Natural killer cell (primary cell): Measurements from ENCODE around the gene LITAFD. TPM values are rescaled to one million over a fixed set of nuclear protein-coding genes. Genes with fewer than 3 reads are reported as not detected.

ENCODE experiments used
- ATAC-seq, 3 donors: fragments of 150-1000 bp in 2 of 3; fragments of 200-7000 bp in 1 of 3; cut with Tn5 transposase; 1 replicate in 1 of 3; 2 replicates in 2 of 3; pipeline ENCODE4 v1.10.0; 2021; ENCODE audit warnings: mild to moderate bottlenecking in 2 of 3, moderate library complexity in 2 of 3
- DNase-seq, 2 donors: peaks; one replicate each; pipeline versions ENCODE4 v3.0.0 to v3.0.0-alpha.2; 2013 to 2021; ENCODE audit warnings: mixed read lengths in 1 of 2
- H3K27ac ChIP-seq: one replicate; pipeline ENCODE4 v1.5.1; 2013; ENCODE audit warnings: mild to moderate bottlenecking, low read length
- H3K27me3 ChIP-seq: one replicate; pipeline ENCODE4 v1.6.1; 2013; ENCODE audit warnings: low read length; ENCODE audit not compliant: control insufficient read depth, insufficient read depth
- H3K36me3 ChIP-seq: one replicate; pipeline ENCODE4 v1.6.1; 2013; ENCODE audit warnings: low read length; ENCODE audit not compliant: control insufficient read depth, insufficient read depth
- H3K4me1 ChIP-seq: one replicate; pipeline ENCODE4 v1.6.1; 2013; ENCODE audit warnings: low read length; ENCODE audit not compliant: control insufficient read depth, insufficient read depth
- H3K4me3 ChIP-seq: one replicate; pipeline ENCODE4 v1.5.1; 2013; ENCODE audit warnings: low read length
- H3K9me3 ChIP-seq: one replicate; pipeline ENCODE4 v1.6.1; 2013; ENCODE audit warnings: low read length; ENCODE audit not compliant: control insufficient read depth, insufficient read depth
- H3K27ac Mint-ChIP-seq, 2 donors: one replicate each; pipeline ENCODE4 v1.8.0; 2022; ENCODE audit warnings: mild to moderate bottlenecking in 2 of 2, mixed read lengths in 2 of 2, moderate library complexity in 1 of 2
- H3K27me3 Mint-ChIP-seq, 2 donors: one replicate each; pipeline ENCODE4 v1.8.0; 2022; ENCODE audit warnings: low read depth in 2 of 2, mixed read lengths in 2 of 2
- H3K36me3 Mint-ChIP-seq: one replicate; pipeline ENCODE4 v1.8.0; 2022; ENCODE audit warnings: mixed read lengths
- H3K4me1 Mint-ChIP-seq, 2 donors: one replicate each; pipeline ENCODE4 v1.8.0; 2022; ENCODE audit warnings: mixed read lengths in 2 of 2
- H3K4me3 Mint-ChIP-seq: one replicate; pipeline ENCODE4 v1.8.0; 2022; ENCODE audit warnings: mild to moderate bottlenecking, moderate library complexity, mixed read lengths
- H3K9me3 Mint-ChIP-seq, 2 donors: one replicate each; pipeline ENCODE4 v1.8.0; 2022; ENCODE audit warnings: mixed read lengths in 2 of 2
- CTCF ChIP-seq: fragments of 200-600 bp; IDR thresholded peaks from one replicate; pipeline ENCODE4 v1.8.0; 2022; ENCODE audit warnings: antibody characterized with exemption
- WGBS: methylation state at CpG from one replicate; pipeline ENCODE4 v1.1.7; 2013; ENCODE audit warnings: missing lambda C conversion rate; ENCODE audit not compliant: insufficient coverage; 5-methylcytosine and 5-hydroxymethylcytosine counted together
- intact Hi-C: fragments of 100-400 bp; cut with micrococcal nuclease; formaldehyde crosslinking; loops from one replicate; pipeline ENCODE4 v1.14.2; 2022
- total RNA-seq, 4 donors: library from RNA; stranded (reverse); fragments of 120-200 nt in 1 of 4; gene quantifications; one replicate each; pipeline versions ENCODE4 v1.2.3 to v1.2.4, GENCODE V29; 2013 to 2022

Gene LITAFD
- total RNA-seq, 3 donors from 2014 or later (not counting 1 experiment from before 2014, with no cell fraction given) = 0.21 to 1.1 (median 0.29) TPM

GRCh38 chr16:8921347-8921984, 39.3 kb downstream of the LITAFD start:
- 95% methylated on average over 9 of the region's 10 CpGs for WGBS
- intact Hi-C loops = no loop called here
- H3K27ac Mint-ChIP-seq = no peak overlapping the region

GRCh38 chr16:8923199-8923598, 41.0 kb downstream of the LITAFD start:
- no peaks in the 10 kb centered on the region for H3K27me3 Mint-ChIP-seq
- peaks cover 5% of the 10 kb centered on the region for H3K4me1 ChIP-seq
- no peak for TF ChIP-seq CTCF
- peaks cover 43% of the 10 kb centered on the region for H3K36me3 ChIP-seq
- no peaks in the 10 kb centered on the region for H3K9me3 ChIP-seq
- no peak overlapping the region for H3K27ac Mint-ChIP-seq
- DNase-seq (no peak), ATAC-seq (no peak)
- intact Hi-C loops = no loop called here
- H3K4me1 Mint-ChIP-seq = peaks cover 40 to 55% of the 10 kb centered on the region in 2 donors
- no peaks in the 10 kb centered on the region for H3K36me3 Mint-ChIP-seq
- WGBS = 95% methylated on average over 11 of the region's 11 CpGs
- H3K4me3 ChIP-seq = no peak overlapping the region
- no peak overlapping the region for H3K4me3 Mint-ChIP-seq
- H3K27me3 ChIP-seq = no peaks in the 10 kb centered on the region
- H3K27ac ChIP-seq = no peak overlapping the region
- H3K9me3 Mint-ChIP-seq = no peaks in the 10 kb centered on the region

More at GRCh38 chr16:8921347-8921984, 39.3 kb downstream of the LITAFD start:
- Histone ChIP-seq H3K4me1 (peaks cover 5% of the 10 kb centered on the region), H3K4me3 (no peak overlapping the region), H3K27me3 (no peaks in the 10 kb centered on the region), H3K27ac (no peak overlapping the region), H3K36me3 (peaks cover 54% of the 10 kb centered on the region), H3K9me3 (no peaks in the 10 kb centered on the region)
- H3K27me3 Mint-ChIP-seq = no peaks in the 10 kb centered on the region
- peaks cover 6% of the 10 kb centered on the region for H3K36me3 Mint-ChIP-seq
- no peak for TF ChIP-seq CTCF
- H3K9me3 Mint-ChIP-seq = no peaks in the 10 kb centered on the region
- no peak for ATAC-seq
- no peak overlapping the region for H3K4me3 Mint-ChIP-seq
- H3K4me1 Mint-ChIP-seq = peaks cover 34 to 46% of the 10 kb centered on the region in 2 donors
- no peak for DNase-seq

- H3K36me3 Mint-ChIP-seq = no peaks in the 10 kb centered on the region
- ATAC-seq = peak in 1 of 3 donors; percentile 41
- 76% methylated on average over 4 of the region's 4 CpGs for WGBS
Observed at GRCh38 chr16:8924214-8924613, 42.1 kb downstream of the LITAFD start.

More at GRCh38 chr16:8924214-8924613, 42.1 kb downstream of the LITAFD start:
- Mint-ChIP-seq H3K4me3 (no peak overlapping the region), H3K4me1 (peaks cover 47 to 52% of the 10 kb centered on the region in 2 donors), H3K9me3 (no peaks in the 10 kb centered on the region), H3K27ac (peak overlapping the region in 1 of 2 donors; percentile 35), H3K27me3 (no peaks in the 10 kb centered on the region)
- Histone ChIP-seq H3K4me1 (peaks cover 5% of the 10 kb centered on the region), H3K27me3 (no peaks in the 10 kb centered on the region), H3K36me3 (peaks cover 44% of the 10 kb centered on the region), H3K4me3 (no peak overlapping the region), H3K27ac (no peak overlapping the region), H3K9me3 (no peaks in the 10 kb centered on the region)
- no peak for DNase-seq
- TF ChIP-seq CTCF = no peak
- intact Hi-C loops = no loop called here
